Uterus (tissue), 4 donors: ENCODE data around the gene ALLC. TPM values are rescaled to one million over a fixed set of nuclear protein-coding genes. Genes with fewer than 3 reads are reported as not detected.

ENCODE experiments used
- DNase-seq, 2 donors: peaks; one replicate each; pipeline ENCODE4 v3.0.0-alpha.2; 2019 to 2020
- H3K27ac ChIP-seq, 2 donors: fragments of 200-600 bp; sonication (generic); 1 replicate in 1 of 2; 2 replicates in 1 of 2; pipeline ENCODE4 v1.5.1; 2016 to 2018
- H3K27me3 ChIP-seq, 2 donors: fragments of 200-600 bp; sonication (generic); one replicate each; pipeline ENCODE4 v1.5.1; 2018 to 2019; ENCODE audit warnings: control low read depth in 1 of 2
- H3K36me3 ChIP-seq, 2 donors: fragments of 200-600 bp; sonication (generic); one replicate each; pipeline ENCODE4 v1.5.1; 2019; ENCODE audit warnings: control low read depth in 1 of 2
- H3K4me1 ChIP-seq, 2 donors: fragments of 200-600 bp; sonication (generic); one replicate each; pipeline ENCODE4 v1.5.1; 2018 to 2019; ENCODE audit warnings: control low read depth in 1 of 2
- H3K4me3 ChIP-seq, 2 donors: fragments of 200-600 bp; sonication (generic); 1 replicate in 1 of 2; 2 replicates in 1 of 2; pipeline ENCODE4 v1.5.1; 2018 to 2019; ENCODE audit warnings: mild to moderate bottlenecking in 1 of 2
- H3K9me3 ChIP-seq, 2 donors: fragments of 200-600 bp; sonication (generic); one replicate each; pipeline ENCODE4 v1.5.1; 2019; ENCODE audit warnings: control low read depth in 1 of 2
- CTCF ChIP-seq, 4 experiments: fragments of 200-600 bp in 2 of 4; fragments of 450-650 bp in 2 of 4; sonication (generic) in 2 of 4; IDR thresholded peaks; one replicate each; pipeline ENCODE4 v1.5.1; 2016 to 2019; ENCODE audit warnings: antibody characterized with exemption in 4 of 4, mild to moderate bottlenecking in 2 of 4, moderate library complexity in 1 of 4
- POLR2A ChIP-seq, 2 donors: fragments of 450-650 bp; IDR thresholded peaks; one replicate each; pipeline ENCODE4 v1.6.1; 2016; ENCODE audit warnings: antibody characterized with exemption in 2 of 2, mild to moderate bottlenecking in 1 of 2, moderate library complexity in 1 of 2
- intact Hi-C: fragments of 100-400 bp; cut with DNase I; formaldehyde crosslinking; loops from one replicate; pipeline ENCODE4 v1.15.1; 2023; ENCODE audit warnings: low total_unique reads
- total RNA-seq, 4 donors: library from RNA; depleted of rRNA in 3 of 4; stranded (reverse); fragments of >200 nt in 3 of 4; gene quantifications; one replicate each; pipeline versions ENCODE4 v1.1.0 to v1.2.4, GENCODE V29; 2014 to 2023
- donor health status: DM: yes; HTN: yes; CAD: no.

The ALLC gene
- total RNA-seq, 4 donors from 2014 or later: not detected

DNA sequence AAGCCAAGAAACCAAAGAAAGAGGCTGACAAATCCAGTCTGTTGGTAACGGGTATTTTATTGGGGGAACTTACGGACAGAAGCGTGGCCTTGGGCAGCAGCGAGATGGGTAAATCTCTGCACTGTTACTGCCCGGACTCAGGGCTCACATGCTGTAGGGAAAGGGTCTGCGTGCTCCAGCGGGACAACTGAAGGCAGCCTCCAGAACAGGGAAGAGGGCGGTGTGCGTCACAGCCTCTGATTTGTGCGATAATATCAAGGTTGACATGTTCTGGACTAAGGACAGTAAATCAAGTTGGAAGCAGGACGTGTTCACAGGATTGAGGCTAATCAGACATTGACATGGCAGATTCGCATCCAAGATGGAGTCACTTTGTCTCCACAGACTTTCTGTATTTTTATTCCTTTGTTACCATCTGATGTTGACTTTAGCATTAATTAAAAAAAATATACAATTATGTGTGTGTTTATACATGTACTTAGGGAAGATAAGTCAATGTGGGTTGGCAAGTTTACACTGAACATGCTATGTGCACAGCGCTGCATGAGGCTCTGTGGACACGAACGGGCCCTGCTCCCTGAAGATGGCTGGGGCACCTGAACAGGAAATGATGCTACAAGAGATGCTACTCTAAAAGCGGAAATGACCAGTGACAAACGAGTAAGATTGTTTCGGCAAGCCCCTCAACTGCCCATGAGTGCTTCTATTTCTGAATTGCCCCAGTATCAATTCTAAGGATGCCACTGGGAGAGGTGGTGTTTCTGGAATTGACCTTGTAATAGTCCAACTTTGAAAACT is 22.7 kb downstream of the ALLC start:
- Histone ChIP-seq H3K4me1 (no peaks in the 10 kb centered on the region), H3K27me3 (no peaks in the 10 kb centered on the region), H3K36me3 (no peaks in the 10 kb centered on the region), H3K4me3 (no peak overlapping the region), H3K27ac (no peak overlapping the region), H3K9me3 (no peaks in the 10 kb centered on the region)
- no peak for TF ChIP-seq POLR2A (IDR thresholded peaks at IDR 0.05)
- no peak for TF ChIP-seq CTCF (IDR thresholded peaks at IDR 0.05)
- DNase-seq: no peak
- intact Hi-C loops: no loop called here

DNA sequence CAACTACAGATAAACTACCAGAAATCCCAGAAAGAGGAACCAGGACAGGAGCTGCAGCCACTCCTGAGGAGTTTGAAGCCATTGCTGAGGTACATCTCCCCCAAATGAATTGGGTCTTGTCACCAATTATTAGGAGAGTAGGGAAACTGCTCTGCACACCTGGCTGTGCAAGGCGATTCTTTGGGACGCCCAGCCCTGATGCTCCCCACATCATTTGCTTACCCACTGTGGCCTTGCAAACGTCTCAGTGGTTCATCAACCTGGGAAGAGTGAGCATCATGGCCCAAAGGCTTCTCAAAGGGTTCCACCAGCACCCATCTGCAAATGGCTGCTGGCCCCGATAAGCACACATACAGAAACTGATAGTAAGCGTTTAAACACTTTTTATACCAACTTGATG is 23.6 kb downstream of the ALLC start:
- Histone ChIP-seq H3K27ac (no peak overlapping the region), H3K4me1 (no peaks in the 10 kb centered on the region), H3K4me3 (no peak overlapping the region), H3K9me3 (no peaks in the 10 kb centered on the region), H3K27me3 (no peaks in the 10 kb centered on the region), H3K36me3 (no peaks in the 10 kb centered on the region)
- TF ChIP-seq CTCF (IDR thresholded peaks at IDR 0.05): no peak
- no peak for TF ChIP-seq POLR2A (IDR thresholded peaks at IDR 0.05)
- no peak for DNase-seq
- intact Hi-C loops: no loop called here

DNA sequence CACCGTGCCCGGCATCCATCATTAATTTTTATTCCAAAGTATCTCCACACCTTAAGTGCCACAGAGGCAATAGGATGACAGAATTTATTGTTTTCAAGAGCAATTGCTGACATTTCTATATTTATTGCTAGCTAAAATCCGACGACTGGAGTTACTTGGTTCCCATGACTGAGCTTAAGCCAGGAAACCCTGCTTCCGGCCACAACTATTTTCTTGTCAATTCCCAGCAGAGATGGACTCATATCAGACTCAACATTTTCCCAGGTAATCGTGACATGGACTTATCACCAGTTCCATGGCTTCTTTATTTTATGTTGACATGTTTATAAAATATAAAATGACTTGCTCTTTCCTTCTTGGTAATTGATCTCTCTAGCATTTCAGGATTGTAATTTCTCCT is 24.8 kb downstream of the ALLC start:
- H3K27me3 ChIP-seq: no peaks in the 10 kb centered on the region
- TF ChIP-seq CTCF (IDR thresholded peaks at IDR 0.05) (no peak), POLR2A (IDR thresholded peaks at IDR 0.05) (no peak)
- H3K27ac ChIP-seq: no peak overlapping the region
- no peaks in the 10 kb centered on the region for H3K36me3 ChIP-seq
- H3K4me3 ChIP-seq: no peak overlapping the region
- no peaks in the 10 kb centered on the region for H3K4me1 ChIP-seq
- DNase-seq: no peak
- H3K9me3 ChIP-seq: no peaks in the 10 kb centered on the region
- intact Hi-C loops: no loop called here

GRCh38 chr2:3683748-3684454 is 25.9 kb downstream of the ALLC start:
- intact Hi-C loops: no loop called here
- no peak overlapping the region for H3K4me3 ChIP-seq
- TF ChIP-seq CTCF (IDR thresholded peaks at IDR 0.05) (no peak), POLR2A (IDR thresholded peaks at IDR 0.05) (no peak)
- no peaks in the 10 kb centered on the region for H3K9me3 ChIP-seq
- H3K27ac ChIP-seq: no peak overlapping the region
- no peaks in the 10 kb centered on the region for H3K27me3 ChIP-seq
- no peak for DNase-seq
- no peaks in the 10 kb centered on the region for H3K36me3 ChIP-seq
- no peaks in the 10 kb centered on the region for H3K4me1 ChIP-seq
